Esophagus muscularis mucosa (tissue), 4 donors: Measurements from ENCODE around the gene TMEM258. TPM values are rescaled to one million over a fixed set of nuclear protein-coding genes. Genes with fewer than 3 reads are reported as not detected.

Experiments used
- DNase-seq: peaks from one replicate; pipeline ENCODE4 v3.0.0-alpha.2; 2017; ENCODE audit errors: extremely low spot score
- H3K27ac ChIP-seq, 4 donors: fragments of 200-600 bp; sonication (generic); replicated peaks in 1 of 4; 1 replicate in 3 of 4; 2 replicates in 1 of 4; pipeline ENCODE4 v1.5.1; 2016 to 2019; ENCODE audit warnings: mild to moderate bottlenecking in 1 of 4
- H3K27me3 ChIP-seq, 4 donors: fragments of 200-600 bp; sonication (generic); one replicate each; pipeline versions ENCODE4 v1.5.1 to v1.6.0; 2016 to 2019
- H3K36me3 ChIP-seq, 4 donors: fragments of 200-600 bp; sonication (generic); one replicate each; pipeline ENCODE4 v1.5.1; 2016 to 2019
- H3K4me1 ChIP-seq, 4 donors: fragments of 200-600 bp; sonication (generic); one replicate each; pipeline ENCODE4 v1.5.1; 2016 to 2019
- H3K4me3 ChIP-seq, 4 donors: fragments of 200-600 bp; sonication (generic); 1 replicate in 2 of 4; 2 replicates in 2 of 4; pipeline ENCODE4 v1.5.1; 2016 to 2019; ENCODE audit warnings: mild to moderate bottlenecking in 4 of 4, moderate library complexity in 1 of 4
- H3K9me3 ChIP-seq, 4 donors: fragments of 200-600 bp; sonication (generic); 1 replicate in 3 of 4; 2 replicates in 1 of 4; pipeline ENCODE4 v1.5.1; 2016 to 2019
- EP300 ChIP-seq: sonication (generic); formaldehyde crosslinking; IDR thresholded peaks from one replicate; pipeline ENCODE4 v1.6.1; 2017; ENCODE audit warnings: antibody characterized with exemption
- POLR2A ChIP-seq: fragments of 450-650 bp; IDR thresholded peaks from one replicate; pipeline ENCODE4 v1.6.1; 2017; ENCODE audit warnings: antibody characterized with exemption, moderate library complexity, mild to moderate bottlenecking, low read depth
- POLR2AphosphoS5 ChIP-seq, 2 donors: sonication (generic); formaldehyde crosslinking; IDR thresholded peaks; one replicate each; pipeline ENCODE4 v1.6.1; 2017; ENCODE audit warnings: antibody characterized with exemption in 2 of 2
- WGBS: methylation state at CpG from one replicate; pipeline ENCODE4 v1.1.5; 2018; 5-methylcytosine and 5-hydroxymethylcytosine counted together
- intact Hi-C: fragments of 100-400 bp; cut with DNase I; formaldehyde crosslinking; loops from one replicate; pipeline ENCODE4 v1.15.1; 2023
- total RNA-seq, 4 donors: library from RNA; depleted of rRNA; stranded (reverse); fragments of >200 nt; gene quantifications; one replicate each; pipeline versions ENCODE4 v1.1.0 to v1.2.1, GENCODE V29; 2016
- TF ChIP-seq, protein P1 (sequence below), 3 experiments: fragments of 200-600 bp in 2 of 3; fragments of 450-650 bp in 1 of 3; sonication (generic) in 2 of 3; IDR thresholded peaks; one replicate each; pipeline ENCODE4 v1.5.1; 2017 to 2019; ENCODE audit warnings: antibody characterized with exemption in 3 of 3, mild to moderate bottlenecking in 2 of 3, moderate library complexity in 1 of 3

The TMEM258 gene
- total RNA-seq, 4 donors from 2014 or later, result 34.5 to 48.2 (median 43.8) TPM

DNA sequence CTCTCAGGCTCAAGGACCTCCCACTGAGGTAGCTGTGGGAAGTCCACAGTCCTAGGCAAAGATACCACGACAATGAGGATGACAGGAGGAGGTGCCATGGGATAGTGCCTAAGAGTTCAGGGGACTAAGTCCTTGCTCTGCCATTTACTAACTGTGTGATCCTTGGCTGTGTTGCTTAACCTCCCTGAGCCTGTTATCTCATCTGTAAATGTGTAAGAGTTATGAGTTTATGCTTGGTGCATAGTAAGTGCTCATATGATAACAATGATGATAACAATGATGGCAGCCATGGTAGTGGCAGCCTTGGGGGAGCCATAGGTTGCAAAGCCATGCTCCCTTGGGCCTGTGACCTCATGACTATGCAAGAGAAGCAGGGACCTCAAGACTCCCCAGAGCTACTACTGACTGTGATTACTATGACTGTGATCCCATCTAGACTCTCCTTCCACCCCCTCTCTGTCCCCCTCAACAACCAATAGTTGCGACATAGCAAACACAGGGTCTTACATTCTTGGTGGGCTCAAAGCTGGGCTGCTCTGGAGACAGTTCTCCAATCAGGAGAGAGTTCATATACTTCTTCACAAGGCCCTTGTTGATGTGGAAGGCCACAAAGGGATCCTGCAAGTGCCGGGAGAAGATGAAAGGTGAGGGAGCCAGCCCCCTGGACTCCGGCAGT lies 20.5 kb upstream of the TMEM258 start:
- no peak overlapping the region for H3K27ac ChIP-seq
- H3K27me3 ChIP-seq, result peaks cover 0 to 13% (median 0%) of the 10 kb centered on the region in 4 donors
- no peak overlapping the region for H3K4me3 ChIP-seq
- 100% methylated on average over 2 of the region's 4 CpGs for WGBS
- no peaks in the 10 kb centered on the region for H3K9me3 ChIP-seq
- H3K4me1 ChIP-seq, result peaks cover 11 to 29% (median 22%) of the 10 kb centered on the region in 4 donors
- peaks cover 19 to 55% (median 46%) of the 10 kb centered on the region in 4 donors for H3K36me3 ChIP-seq
- TF ChIP-seq, protein P1, sequence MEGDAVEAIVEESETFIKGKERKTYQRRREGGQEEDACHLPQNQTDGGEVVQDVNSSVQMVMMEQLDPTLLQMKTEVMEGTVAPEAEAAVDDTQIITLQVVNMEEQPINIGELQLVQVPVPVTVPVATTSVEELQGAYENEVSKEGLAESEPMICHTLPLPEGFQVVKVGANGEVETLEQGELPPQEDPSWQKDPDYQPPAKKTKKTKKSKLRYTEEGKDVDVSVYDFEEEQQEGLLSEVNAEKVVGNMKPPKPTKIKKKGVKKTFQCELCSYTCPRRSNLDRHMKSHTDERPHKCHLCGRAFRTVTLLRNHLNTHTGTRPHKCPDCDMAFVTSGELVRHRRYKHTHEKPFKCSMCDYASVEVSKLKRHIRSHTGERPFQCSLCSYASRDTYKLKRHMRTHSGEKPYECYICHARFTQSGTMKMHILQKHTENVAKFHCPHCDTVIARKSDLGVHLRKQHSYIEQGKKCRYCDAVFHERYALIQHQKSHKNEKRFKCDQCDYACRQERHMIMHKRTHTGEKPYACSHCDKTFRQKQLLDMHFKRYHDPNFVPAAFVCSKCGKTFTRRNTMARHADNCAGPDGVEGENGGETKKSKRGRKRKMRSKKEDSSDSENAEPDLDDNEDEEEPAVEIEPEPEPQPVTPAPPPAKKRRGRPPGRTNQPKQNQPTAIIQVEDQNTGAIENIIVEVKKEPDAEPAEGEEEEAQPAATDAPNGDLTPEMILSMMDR (IDR thresholded peaks at IDR 0.05), result no peak
- TF ChIP-seq POLR2AphosphoS5 (IDR thresholded peaks at IDR 0.05) (no peak), EP300 (no peak), POLR2A (no peak)
- intact Hi-C loops, result no loop called here
- DNase-seq, result no peak

DNA sequence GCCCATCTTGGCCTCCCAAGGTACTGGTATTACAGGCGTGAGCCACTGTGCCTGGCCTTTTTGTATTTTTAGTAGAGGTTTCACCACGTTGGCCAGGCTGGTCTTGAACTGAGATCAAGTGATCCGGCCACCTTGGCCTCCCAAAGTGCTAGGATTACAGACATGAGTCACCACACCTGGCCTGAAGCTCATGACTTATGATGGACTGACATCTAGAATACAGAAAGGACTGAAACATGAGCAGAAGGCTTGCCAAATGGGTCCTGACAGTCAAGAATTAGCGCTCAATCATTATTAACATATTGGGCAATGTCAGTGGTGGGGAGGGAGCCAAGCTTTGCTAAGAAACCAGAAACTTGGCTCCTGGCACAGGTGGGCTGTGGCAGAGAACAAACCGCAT lies 19.4 kb upstream of the TMEM258 start:
- TF ChIP-seq, protein P1 (IDR thresholded peaks at IDR 0.05), result no peak
- no peak for TF ChIP-seq POLR2AphosphoS5 (IDR thresholded peaks at IDR 0.05)
- TF ChIP-seq POLR2A, result no peak
- no peak for TF ChIP-seq EP300
- 85% methylated on average over 5 of the region's 5 CpGs for WGBS
- H3K27ac ChIP-seq, result no peak overlapping the region
- no peak for DNase-seq
- intact Hi-C loops, result no loop called here
- peaks cover 0 to 11% (median 0%) of the 10 kb centered on the region in 4 donors for H3K27me3 ChIP-seq
- peaks cover 20 to 66% (median 49%) of the 10 kb centered on the region in 4 donors for H3K36me3 ChIP-seq
- H3K9me3 ChIP-seq, result no peaks in the 10 kb centered on the region
- H3K4me1 ChIP-seq, result peaks cover 4 to 20% (median 14%) of the 10 kb centered on the region in 4 donors
- H3K4me3 ChIP-seq, result no peak overlapping the region

DNA sequence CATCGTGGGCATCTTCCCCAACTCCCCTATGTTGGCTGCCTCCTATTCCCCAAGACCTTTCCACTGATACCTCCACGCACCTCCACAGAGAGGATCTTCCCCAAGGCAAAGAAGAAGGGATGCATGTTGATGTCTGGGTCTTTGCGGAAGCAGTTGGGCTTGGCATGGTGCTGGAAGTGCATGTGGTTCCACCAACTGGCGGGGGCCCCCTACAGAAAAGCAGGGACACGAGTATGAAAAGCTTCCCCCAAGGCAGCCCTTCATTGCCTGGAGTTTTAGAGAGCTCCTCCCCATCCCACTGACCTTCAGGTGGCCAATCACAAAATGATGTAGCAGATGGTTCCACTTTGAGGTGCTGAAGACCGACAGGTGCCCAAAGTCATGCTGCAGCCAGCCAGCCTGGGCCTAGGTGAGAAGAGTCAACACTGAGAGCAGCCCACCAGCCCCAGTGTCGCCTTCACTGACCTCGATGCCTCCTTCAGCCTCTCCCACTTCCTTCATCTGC lies 18.3 kb upstream of the TMEM258 start:
- Histone ChIP-seq H3K4me1 (peaks cover under 1 to 13% (median 6%) of the 10 kb centered on the region in 4 donors), H3K27ac (no peak overlapping the region), H3K36me3 (peaks cover 23 to 77% (median 53%) of the 10 kb centered on the region in 4 donors), H3K4me3 (no peak overlapping the region), H3K27me3 (peaks cover 0 to 5% (median 0%) of the 10 kb centered on the region in 4 donors), H3K9me3 (no peaks in the 10 kb centered on the region)
- no peak for TF ChIP-seq POLR2AphosphoS5 (IDR thresholded peaks at IDR 0.05)
- TF ChIP-seq POLR2A, result no peak
- intact Hi-C loops, result no loop called here
- no peak for DNase-seq
- 98% methylated on average over 5 of the region's 8 CpGs for WGBS

DNA sequence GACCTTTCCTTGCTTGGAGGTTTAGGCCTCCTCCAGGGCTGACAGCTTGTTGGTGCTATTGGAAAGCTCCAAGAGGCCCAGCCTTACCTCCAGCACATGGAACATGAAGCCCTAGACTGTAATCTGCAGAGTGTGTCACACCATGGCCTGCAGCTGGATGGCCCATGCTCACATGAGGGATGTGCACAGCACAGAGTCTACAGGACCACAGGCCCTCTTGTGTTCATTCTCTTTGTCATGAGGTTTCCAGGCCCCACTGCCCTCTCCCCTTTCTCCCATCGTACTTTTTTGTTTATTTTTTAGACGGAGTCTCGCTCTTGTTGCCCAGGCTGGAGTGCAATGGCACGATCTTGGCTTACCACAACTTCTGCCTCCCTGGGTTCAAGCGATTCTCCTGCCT lies 14.4 kb upstream of the TMEM258 start:
- Histone ChIP-seq H3K4me1 (no peaks in the 10 kb centered on the region), H3K27ac (no peak overlapping the region), H3K9me3 (no peaks in the 10 kb centered on the region), H3K27me3 (no peaks in the 10 kb centered on the region), H3K4me3 (no peak overlapping the region), H3K36me3 (peaks cover 20 to 100% (median 73%) of the 10 kb centered on the region in 4 donors)
- TF ChIP-seq POLR2A, result no peak
- TF ChIP-seq EP300, result no peak
- TF ChIP-seq POLR2AphosphoS5 (IDR thresholded peaks at IDR 0.05), result no peak
- TF ChIP-seq, protein P1 (IDR thresholded peaks at IDR 0.05), result no peak
- intact Hi-C loops, result no loop called here
- no peak for DNase-seq
- WGBS, result 82% methylated on average over 5 of the region's 5 CpGs

DNA sequence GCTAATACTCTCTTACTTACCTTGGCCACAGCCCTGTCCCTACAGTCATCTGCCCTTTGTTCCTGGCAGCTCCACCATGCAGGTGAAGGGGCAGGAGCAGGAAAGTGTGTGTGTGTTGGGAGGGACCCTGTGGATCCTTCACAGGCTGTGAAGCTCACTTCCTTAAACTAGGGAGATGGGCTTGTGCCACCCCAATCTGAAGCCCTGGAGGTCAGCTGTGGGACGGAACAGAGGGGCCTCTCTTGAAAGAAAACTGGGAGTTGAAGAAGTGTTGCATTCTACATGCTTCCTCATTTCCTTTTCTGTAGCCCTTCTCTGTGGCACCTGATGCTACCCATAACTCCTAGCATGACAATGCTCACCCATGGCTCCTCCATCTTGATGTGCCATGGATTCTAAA lies 12.7 kb upstream of the TMEM258 start:
- intact Hi-C loops, result no loop called here
- Histone ChIP-seq H3K4me3 (no peak overlapping the region), H3K27me3 (no peaks in the 10 kb centered on the region), H3K4me1 (no peaks in the 10 kb centered on the region), H3K27ac (no peak overlapping the region), H3K9me3 (no peaks in the 10 kb centered on the region), H3K36me3 (peaks cover 12 to 88% (median 58%) of the 10 kb centered on the region in 4 donors)
- WGBS, result 87% methylated on average over 1 of the region's 1 CpG
- TF ChIP-seq POLR2A (no peak), POLR2AphosphoS5 (IDR thresholded peaks at IDR 0.05) (no peak), EP300 (no peak)
- TF ChIP-seq, protein P1 (IDR thresholded peaks at IDR 0.05), result no peak
- no peak for DNase-seq
